Breast epithelium (tissue), 3 donors: ENCODE data around the gene MEG3.

ENCODE experiments used
- POLR2A ChIP-seq: fragments of 450-650 bp; IDR thresholded peaks from one replicate; pipeline ENCODE4 v1.6.1; 2016; ENCODE audit warnings: antibody characterized with exemption, mild to moderate bottlenecking, moderate library complexity
- TF ChIP-seq, protein P1 (sequence below), 3 donors: fragments of 450-650 bp; IDR thresholded peaks; one replicate each; pipeline ENCODE4 v1.5.1; 2016 to 2017; ENCODE audit warnings: antibody characterized with exemption in 3 of 3, mild to moderate bottlenecking in 3 of 3, moderate library complexity in 3 of 3

DNA sequence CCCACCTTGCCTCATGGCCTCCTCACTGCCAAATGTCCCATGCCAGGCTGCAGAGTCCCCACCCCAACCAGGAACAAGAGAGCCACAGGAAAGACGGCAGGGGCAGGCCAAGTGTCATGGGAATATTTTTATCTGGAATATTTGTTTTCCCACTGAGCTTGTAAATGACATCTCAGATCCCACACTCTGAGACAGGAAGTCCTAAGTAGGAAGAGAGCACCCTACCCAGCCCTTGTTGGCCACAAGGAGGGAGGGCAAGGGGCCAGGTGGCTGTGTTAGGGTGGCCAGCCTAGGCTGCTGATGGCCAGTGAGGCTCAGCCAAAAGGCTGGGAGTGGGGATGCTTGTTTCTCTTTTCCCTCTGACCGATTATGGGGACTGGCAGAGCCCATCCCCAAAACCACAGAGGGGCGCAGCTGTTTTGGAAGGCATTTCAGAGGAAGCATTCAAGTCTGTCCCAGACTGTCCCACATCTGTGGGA is 7.7 kb upstream of the MEG3 start:
- TF ChIP-seq, protein P1, sequence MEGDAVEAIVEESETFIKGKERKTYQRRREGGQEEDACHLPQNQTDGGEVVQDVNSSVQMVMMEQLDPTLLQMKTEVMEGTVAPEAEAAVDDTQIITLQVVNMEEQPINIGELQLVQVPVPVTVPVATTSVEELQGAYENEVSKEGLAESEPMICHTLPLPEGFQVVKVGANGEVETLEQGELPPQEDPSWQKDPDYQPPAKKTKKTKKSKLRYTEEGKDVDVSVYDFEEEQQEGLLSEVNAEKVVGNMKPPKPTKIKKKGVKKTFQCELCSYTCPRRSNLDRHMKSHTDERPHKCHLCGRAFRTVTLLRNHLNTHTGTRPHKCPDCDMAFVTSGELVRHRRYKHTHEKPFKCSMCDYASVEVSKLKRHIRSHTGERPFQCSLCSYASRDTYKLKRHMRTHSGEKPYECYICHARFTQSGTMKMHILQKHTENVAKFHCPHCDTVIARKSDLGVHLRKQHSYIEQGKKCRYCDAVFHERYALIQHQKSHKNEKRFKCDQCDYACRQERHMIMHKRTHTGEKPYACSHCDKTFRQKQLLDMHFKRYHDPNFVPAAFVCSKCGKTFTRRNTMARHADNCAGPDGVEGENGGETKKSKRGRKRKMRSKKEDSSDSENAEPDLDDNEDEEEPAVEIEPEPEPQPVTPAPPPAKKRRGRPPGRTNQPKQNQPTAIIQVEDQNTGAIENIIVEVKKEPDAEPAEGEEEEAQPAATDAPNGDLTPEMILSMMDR (IDR thresholded peaks at IDR 0.05): no peak
- TF ChIP-seq POLR2A: no peak
